MM.1S (cell line): Measurements from ENCODE around the gene TSPAN3.

Experiments
- DNase-seq: peaks from one replicate; pipeline ENCODE4 v3.0.0-alpha.2; 2015
- H2AFZ ChIP-seq: fragments of 300-600 bp; sonication (generic); 2 replicates; pipeline ENCODE4 v1.6.0; 2016; ENCODE audit warnings: antibody characterized with exemption, low read length
- H3F3A ChIP-seq: fragments of 300-600 bp; sonication (generic); 2 replicates; pipeline ENCODE4 v1.6.1; 2016; ENCODE audit warnings: mild to moderate bottlenecking, antibody characterized with exemption, low read length, moderate library complexity, mixed read lengths; ENCODE audit not compliant: insufficient read depth
- H3K27ac ChIP-seq: fragments of 300-600 bp; sonication (generic); 2 replicates; pipeline ENCODE4 v1.5.1; 2016; ENCODE audit warnings: mild to moderate bottlenecking, low read length
- H3K27me3 ChIP-seq: fragments of 300-600 bp; sonication (generic); replicated peaks from 2 replicates; pipeline ENCODE4 v1.6.0; 2016; ENCODE audit warnings: low read length; ENCODE audit not compliant: insufficient read depth
- H3K36me3 ChIP-seq: fragments of 300-600 bp; sonication (generic); replicated peaks from 2 replicates; pipeline ENCODE4 v1.6.1; 2016; ENCODE audit warnings: mild to moderate bottlenecking, low read length, mixed read lengths; ENCODE audit not compliant: insufficient read depth
- H3K4me1 ChIP-seq: fragments of 300-600 bp; sonication (generic); 2 replicates; pipeline ENCODE4 v1.6.1; 2016; ENCODE audit warnings: low read length, mixed read lengths
- H3K4me2 ChIP-seq: fragments of 300-600 bp; sonication (generic); 2 replicates; pipeline ENCODE4 v1.6.0; 2016; ENCODE audit warnings: low read depth, low read length
- H3K4me3 ChIP-seq: fragments of 300-600 bp; sonication (generic); 2 replicates; pipeline ENCODE4 v1.5.1; 2016; ENCODE audit warnings: low read length, mixed read lengths
- H3K79me2 ChIP-seq: fragments of 300-600 bp; sonication (generic); 2 replicates; pipeline ENCODE4 v1.6.1; 2016; ENCODE audit warnings: mixed run types, low read length, mixed read lengths
- H3K9ac ChIP-seq: fragments of 300-600 bp; sonication (generic); 2 replicates; pipeline ENCODE4 v1.6.1; 2016; ENCODE audit warnings: low read length, mixed read lengths
- H3K9me2 ChIP-seq: fragments of 300-600 bp; sonication (generic); replicated peaks from 2 replicates; pipeline ENCODE4 v1.6.1; 2016; ENCODE audit warnings: mild to moderate bottlenecking, low read length, mixed read lengths; ENCODE audit not compliant: insufficient read depth
- H3K9me3 ChIP-seq: fragments of 300-600 bp; sonication (generic); replicated peaks from 2 replicates; pipeline ENCODE4 v1.6.1; 2016; ENCODE audit warnings: mild to moderate bottlenecking, low read length, mixed read lengths; ENCODE audit not compliant: insufficient read depth
- H4K20me1 ChIP-seq: fragments of 300-600 bp; sonication (generic); 2 replicates; pipeline ENCODE4 v1.6.1; 2016; ENCODE audit warnings: mild to moderate bottlenecking, low read length, moderate library complexity, mixed read lengths; ENCODE audit not compliant: insufficient read depth
- EZH2 ChIP-seq: fragments of 300-600 bp; sonication (generic); optimal IDR thresholded peaks from 2 replicates; pipeline ENCODE3; 2017; ENCODE audit warnings: low read depth, mild to moderate bottlenecking, antibody characterized with exemption, low read length, mixed read lengths
- EZH2phosphoT487 ChIP-seq: fragments of 300-600 bp; sonication (generic); IDR thresholded peaks from 2 replicates; pipeline ENCODE4 v1.6.1; 2018; ENCODE audit warnings: antibody characterized with exemption, low read length
- TF ChIP-seq, protein P1 (sequence below): fragments of 300-600 bp; sonication (generic); IDR thresholded peaks from 2 replicates; pipeline ENCODE4 v1.5.1; 2016; ENCODE audit warnings: antibody characterized with exemption, low read length, mixed read lengths

TSPAN3 gene

DNA sequence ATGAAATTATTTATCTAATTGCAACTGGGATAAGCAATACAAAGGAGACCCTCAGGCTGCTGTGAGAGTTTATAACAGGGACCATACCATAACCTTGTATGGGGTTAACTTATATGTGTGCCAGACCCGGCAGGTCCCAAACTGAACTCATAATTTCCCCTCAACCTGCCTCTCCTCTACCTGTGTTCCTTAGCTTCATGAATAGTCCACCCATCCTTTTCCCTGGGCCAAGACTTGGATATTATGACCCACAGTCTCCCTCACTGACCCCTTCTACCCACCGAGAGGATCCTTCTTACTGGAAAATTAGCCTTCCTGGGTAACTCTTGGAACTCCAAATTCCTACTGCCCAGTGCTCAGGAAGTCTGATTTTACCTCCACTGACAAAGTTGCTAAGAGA lies 3.4 kb upstream of the TSPAN3 start:
- Histone ChIP-seq H3K4me2 (no peak overlapping the region), H3K27ac (no peak overlapping the region), H3K36me3 (no peaks in the 10 kb centered on the region), H2AFZ (no peak overlapping the region), H3K4me3 (no peak overlapping the region), H3K9me2 (no peaks in the 10 kb centered on the region), H4K20me1 (no peaks in the 10 kb centered on the region), H3K27me3 (no peaks in the 10 kb centered on the region; the same call in 1 of the 2 replicates), H3K79me2 (peaks cover 11% of the 10 kb centered on the region), H3F3A (no peaks in the 10 kb centered on the region), H3K9ac (no peak overlapping the region), H3K9me3 (no peaks in the 10 kb centered on the region), H3K4me1 (peaks cover 7% of the 10 kb centered on the region)
- no peak for DNase-seq
- TF ChIP-seq, protein P1, sequence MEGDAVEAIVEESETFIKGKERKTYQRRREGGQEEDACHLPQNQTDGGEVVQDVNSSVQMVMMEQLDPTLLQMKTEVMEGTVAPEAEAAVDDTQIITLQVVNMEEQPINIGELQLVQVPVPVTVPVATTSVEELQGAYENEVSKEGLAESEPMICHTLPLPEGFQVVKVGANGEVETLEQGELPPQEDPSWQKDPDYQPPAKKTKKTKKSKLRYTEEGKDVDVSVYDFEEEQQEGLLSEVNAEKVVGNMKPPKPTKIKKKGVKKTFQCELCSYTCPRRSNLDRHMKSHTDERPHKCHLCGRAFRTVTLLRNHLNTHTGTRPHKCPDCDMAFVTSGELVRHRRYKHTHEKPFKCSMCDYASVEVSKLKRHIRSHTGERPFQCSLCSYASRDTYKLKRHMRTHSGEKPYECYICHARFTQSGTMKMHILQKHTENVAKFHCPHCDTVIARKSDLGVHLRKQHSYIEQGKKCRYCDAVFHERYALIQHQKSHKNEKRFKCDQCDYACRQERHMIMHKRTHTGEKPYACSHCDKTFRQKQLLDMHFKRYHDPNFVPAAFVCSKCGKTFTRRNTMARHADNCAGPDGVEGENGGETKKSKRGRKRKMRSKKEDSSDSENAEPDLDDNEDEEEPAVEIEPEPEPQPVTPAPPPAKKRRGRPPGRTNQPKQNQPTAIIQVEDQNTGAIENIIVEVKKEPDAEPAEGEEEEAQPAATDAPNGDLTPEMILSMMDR, result no peak
- no peak for TF ChIP-seq EZH2
- TF ChIP-seq EZH2phosphoT487, result no peak

DNA sequence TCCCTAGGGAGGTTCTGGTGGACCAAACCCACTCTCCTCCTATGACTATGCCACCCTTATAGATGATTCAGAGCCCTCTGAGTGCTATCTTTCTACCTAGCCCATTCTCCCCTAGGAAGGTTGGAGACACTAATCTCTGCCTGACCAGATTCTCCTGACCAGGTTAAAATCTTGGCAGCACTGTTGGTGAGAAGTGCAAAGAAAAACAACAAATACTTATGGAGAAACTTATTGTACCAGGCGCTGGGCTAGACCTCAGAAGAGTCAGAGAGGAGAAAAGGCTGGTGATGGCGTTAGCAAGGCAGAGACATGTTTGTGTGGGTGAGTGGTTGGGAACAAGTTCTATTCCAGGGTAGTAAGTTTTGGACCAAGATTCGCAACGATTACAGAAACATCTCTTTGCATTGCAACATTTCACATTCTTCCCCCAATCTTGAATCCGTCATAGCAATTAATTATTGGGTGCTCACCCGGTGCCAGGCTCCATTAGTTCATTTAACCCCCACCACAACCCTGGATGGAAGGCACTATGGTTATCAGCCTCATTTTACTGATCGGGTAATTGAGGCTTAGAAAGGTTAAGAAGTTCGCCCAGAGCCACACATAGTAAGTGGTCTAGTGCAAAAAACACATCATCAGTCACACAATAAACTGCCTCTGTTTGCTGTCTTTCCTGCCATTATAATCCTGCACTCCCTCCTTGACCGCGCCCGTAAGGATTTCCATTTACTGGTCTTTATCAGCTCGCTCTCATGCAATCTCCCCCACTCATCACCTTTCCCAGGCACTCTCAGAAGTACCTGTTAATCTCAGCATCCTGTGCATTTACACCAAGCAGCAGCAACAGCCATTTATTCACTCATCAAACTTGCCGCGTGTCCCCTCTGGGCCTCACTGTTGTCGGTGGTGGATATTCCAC lies 655 bp upstream of the TSPAN3 start:
- no peaks in the 10 kb centered on the region for H3K9me2 ChIP-seq
- TF ChIP-seq, protein P1, result no peak
- TF ChIP-seq EZH2 (no peak), EZH2phosphoT487 (no peak)
- no peaks in the 10 kb centered on the region; the same call in 1 of the 2 replicates for H3K27me3 ChIP-seq
- no peaks in the 10 kb centered on the region for H3K9me3 ChIP-seq
- H3K79me2 ChIP-seq, result peaks cover 39% of the 10 kb centered on the region
- no peak for DNase-seq
- H4K20me1 ChIP-seq, result no peaks in the 10 kb centered on the region
- H3K4me3 ChIP-seq, result peak overlapping the region; percentile 73; the same call in 1 of the 2 replicates
- peak overlapping the region; percentile 88 for H2AFZ ChIP-seq
- no peaks in the 10 kb centered on the region for H3K36me3 ChIP-seq
- H3K27ac ChIP-seq, result no peak overlapping the region; the same call in 1 of the 2 replicates
- H3K4me1 ChIP-seq, result peaks cover 14% of the 10 kb centered on the region
- peak overlapping the region; percentile 78; the same call in 1 of the 2 replicates for H3K9ac ChIP-seq
- H3F3A ChIP-seq, result no peaks in the 10 kb centered on the region
- peak overlapping the region; percentile 53 for H3K4me2 ChIP-seq

DNA sequence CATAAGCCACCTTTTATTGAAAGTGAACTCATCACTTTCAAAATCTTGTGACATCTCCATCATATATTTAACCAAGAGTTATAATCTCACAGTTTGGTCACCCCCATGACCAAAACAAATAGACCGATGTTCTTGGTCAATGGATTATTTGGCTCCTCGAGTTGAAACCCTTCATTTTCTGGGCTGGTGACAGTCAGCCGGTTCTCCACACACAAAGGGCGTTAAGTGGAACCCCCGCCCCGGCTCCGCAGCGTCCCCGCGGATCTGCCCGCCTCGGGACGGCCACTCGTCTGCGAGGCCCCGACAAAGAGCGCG lies 772 bp downstream of the TSPAN3 start:
- peaks cover 51% of the 10 kb centered on the region for H3K79me2 ChIP-seq
- no peak for TF ChIP-seq EZH2
- TF ChIP-seq, protein P1, result no peak
- no peak for TF ChIP-seq EZH2phosphoT487

More for the DNA sequence above, 772 bp downstream of the TSPAN3 start:
- H3K4me1 ChIP-seq, result peaks cover 14% of the 10 kb centered on the region
- H3F3A ChIP-seq, result no peaks in the 10 kb centered on the region
- peak overlapping the region; percentile 73 for H3K4me3 ChIP-seq
- no peaks in the 10 kb centered on the region for H3K27me3 ChIP-seq
- H4K20me1 ChIP-seq, result no peaks in the 10 kb centered on the region
- peak overlapping the region; percentile 34; the same call in 1 of the 2 replicates for H3K27ac ChIP-seq
- H3K9ac ChIP-seq, result peak overlapping the region; percentile 69
- H3K36me3 ChIP-seq, result no peaks in the 10 kb centered on the region
- DNase-seq, result no peak
- no peaks in the 10 kb centered on the region for H3K9me3 ChIP-seq
- H3K4me2 ChIP-seq, result peak overlapping the region; percentile 96
- H2AFZ ChIP-seq, result peak overlapping the region; percentile 39
- H3K9me2 ChIP-seq, result no peaks in the 10 kb centered on the region
